SK-N-SH (cell line): ENCODE data around the gene GTPBP10. TPM values are rescaled to one million over a fixed set of nuclear protein-coding genes. Genes with fewer than 3 reads are reported as not detected.

Source experiments
- CTCF ChIA-PET: fragments of 300-600, 350-600 bp; formaldehyde crosslinking; extraction: SDS; loops from one replicate; lab custom pipeline; 2021; lab: Yijun Ruan, JAX
- POLR2A ChIA-PET: fragments of 350-600 bp; sonication (Branson Sonifier 250); formaldehyde crosslinking; extraction: SDS; loops from one replicate; lab custom pipeline; 2020; ENCODE audit warnings: antibody characterized with exemption, inconsistent platforms; lab: Yijun Ruan, JAX
- DNase-seq: peaks from one replicate; pipeline ENCODE4 v3.0.0; 2012
- H2AFZ ChIP-seq: fragments of 200-600 bp; sonication (generic); 2 replicates; pipeline ENCODE4 v1.8.1; 2016; ENCODE audit warnings: antibody characterized with exemption, mild to moderate bottlenecking, low read depth
- H3F3A ChIP-seq: fragments of 200-600 bp; sonication (generic); replicated peaks from 2 replicates; pipeline ENCODE3; 2016; ENCODE audit warnings: antibody characterized with exemption, mild to moderate bottlenecking; ENCODE audit not compliant: insufficient read depth
- H3K27ac ChIP-seq, 2 experiments: fragments of 200-500 bp in 1 of 2; fragments of 200-600 bp in 1 of 2; sonication (Bioruptor generic) in 1 of 2; sonication (generic), shearing (Covaris generic) in 1 of 2; 2 replicates each; pipeline versions ENCODE4 v1.5.1 to v1.6.1; 2014 to 2016; ENCODE audit warnings: low read depth in 2 of 2, inconsistent platforms in 1 of 2, low read length in 1 of 2, mild to moderate bottlenecking in 1 of 2, mixed read lengths in 1 of 2
- H3K27me3 ChIP-seq: fragments of 200-600 bp; sonication (generic), shearing (Covaris generic); 2 replicates; pipeline ENCODE4 v1.6.1; 2016; ENCODE audit warnings: mixed run types; ENCODE audit not compliant: insufficient read depth
- H3K36me3 ChIP-seq, 2 experiments: fragments of 200-500 bp in 1 of 2; fragments of 200-600 bp in 1 of 2; sonication (Bioruptor generic) in 1 of 2; sonication (generic) in 1 of 2; replicated peaks in 1 of 2; 2 replicates each; pipeline versions ENCODE3 to v1.5.1; 2014 to 2016; ENCODE audit warnings: low read length in 1 of 2, mild to moderate bottlenecking in 1 of 2; ENCODE audit not compliant: insufficient read depth in 2 of 2, control insufficient read depth in 1 of 2
- H3K4me1 ChIP-seq, 2 experiments: fragments of 200-500 bp in 1 of 2; fragments of 200-600 bp in 1 of 2; sonication (Bioruptor generic) in 1 of 2; sonication (generic), shearing (Covaris generic) in 1 of 2; 2 replicates each; pipeline versions ENCODE4 v1.5.1 to v1.6.1; 2014 to 2016; ENCODE audit warnings: low read depth in 1 of 2, low read length in 1 of 2, mixed run types in 1 of 2; ENCODE audit not compliant: insufficient read depth in 2 of 2, control insufficient read depth in 1 of 2
- H3K4me2 ChIP-seq: fragments of 200-600 bp; sonication (generic), shearing (Covaris generic); 2 replicates; pipeline ENCODE4 v1.6.1; 2017; ENCODE audit warnings: mixed run types
- H3K4me3 ChIP-seq, 2 experiments: fragments of 200-500 bp in 1 of 2; fragments of 200-600 bp in 1 of 2; sonication (Bioruptor generic) in 1 of 2; sonication (generic), shearing (Covaris generic) in 1 of 2; 2 replicates each; pipeline versions ENCODE4 v1.5.1 to v1.8.1; 2014 to 2016; ENCODE audit warnings: low read depth in 2 of 2, inconsistent platforms in 1 of 2, low read length in 1 of 2, mild to moderate bottlenecking in 1 of 2, mixed read lengths in 1 of 2, moderate library complexity in 1 of 2
- H3K79me2 ChIP-seq: fragments of 200-600 bp; sonication (generic); 2 replicates; pipeline ENCODE4 v1.8.1; 2017; ENCODE audit warnings: mild to moderate bottlenecking; ENCODE audit not compliant: insufficient read depth
- H3K9ac ChIP-seq: fragments of 200-600 bp; sonication (generic); 2 replicates; pipeline ENCODE4 v1.6.1; 2017; ENCODE audit warnings: mixed run types
- H3K9me2 ChIP-seq: fragments of 200-600 bp; sonication (generic); 2 replicates; pipeline ENCODE4 v1.6.1; 2017; ENCODE audit warnings: mixed run types
- H3K9me3 ChIP-seq: fragments of 200-600 bp; sonication (generic); 2 replicates; pipeline ENCODE4 v1.6.1; 2017; ENCODE audit warnings: mixed run types, mild to moderate bottlenecking, moderate library complexity
- H4K20me1 ChIP-seq: fragments of 200-600 bp; sonication (generic); 2 replicates; pipeline ENCODE4 v1.6.1; 2017; ENCODE audit warnings: mild to moderate bottlenecking, mixed run types; ENCODE audit not compliant: insufficient read depth
- CHD2 ChIP-seq: fragments of 150-350 bp; IDR thresholded peaks from 2 replicates; pipeline ENCODE4 v1.6.1; 2018; ENCODE audit warnings: low read length; ENCODE audit not compliant: partially characterized antibody
- CTCF ChIP-seq: fragments of 200-600 bp; sonication (generic); IDR thresholded peaks from 2 replicates; pipeline ENCODE4 v1.6.1; 2017; ENCODE audit warnings: antibody characterized with exemption, mild to moderate bottlenecking, moderate library complexity
- FOXM1 ChIP-seq: IDR thresholded peaks from 2 replicates; pipeline ENCODE4 v1.4.0; 2012; ENCODE audit warnings: low read depth, mild to moderate bottlenecking
- MEF2A ChIP-seq: IDR thresholded peaks from 2 replicates; pipeline ENCODE4 v1.4.0; 2012; ENCODE audit warnings: low read depth, borderline replicate concordance
- MXI1 ChIP-seq: IDR thresholded peaks from 2 replicates; pipeline ENCODE4 v1.6.1; 2012; ENCODE audit warnings: mild to moderate bottlenecking, low read depth, low read length, improper control_type of control experiment
- RAD21 ChIP-seq: IDR thresholded peaks from 2 replicates; pipeline ENCODE4 v1.6.1; 2012; ENCODE audit warnings: mild to moderate bottlenecking, low read length
- SIN3A ChIP-seq: IDR thresholded peaks from 2 replicates; pipeline ENCODE4 v1.6.1; 2012; ENCODE audit warnings: low read depth, mild to moderate bottlenecking, low read length, moderate library complexity, borderline replicate concordance
- SMC3 ChIP-seq: IDR thresholded peaks from 2 replicates; pipeline ENCODE4 v1.6.1; 2012; ENCODE audit warnings: low read depth, low read length, improper control_type of control experiment
- TCF12 ChIP-seq: IDR thresholded peaks from 2 replicates; pipeline ENCODE4 v1.4.0; 2012
- TEAD4 ChIP-seq: IDR thresholded peaks from 2 replicates; pipeline ENCODE4 v1.4.0; 2012; ENCODE audit warnings: mild to moderate bottlenecking, borderline replicate concordance; ENCODE audit not compliant: insufficient read depth
- WGBS: methylation state at CpG from one replicate; pipeline ENCODE4 v1.1.6; 2017; ENCODE audit warnings: low lambda C conversion rate; 5-methylcytosine and 5-hydroxymethylcytosine counted together
- polyA plus RNA-seq, 3 experiments: library from polyadenylated mRNA; depleted of rRNA; stranded (reverse); fragments of >200 nt; gene quantifications; 2 replicates each; pipeline ENCODE4 v1.2.3, GENCODE V29; 2012

The GTPBP10 gene
- polyA plus RNA-seq, 1 of the 3 experiments (the other 2 are of a cell fraction), result 8.5 TPM

GRCh38 chr7:90411510-90411909 lies 65.0 kb downstream of the GTPBP10 start:
- H3F3A ChIP-seq, result peaks cover 14% of the 10 kb centered on the region
- H3K9me2 ChIP-seq, result no peaks in the 10 kb centered on the region
- peak overlapping the region in 1 of 2 experiments; percentile 25; a peak in 1 of 4 replicates for H3K27ac ChIP-seq
- no peak overlapping the region for H3K4me3 ChIP-seq
- POLR2A ChIA-PET, result interaction anchor here (0.6 kb wide), 1 partner anchor 258 kb away, joined by 7 read pairs; no protein-coding TSS in a partner anchor
- H2AFZ ChIP-seq, result no peak overlapping the region
- CTCF ChIA-PET, result interaction anchor here (0.5 to 4.5 kb wide), 7 partner anchors 10 to 259 kb away, joined by 3 to 26 read pairs (median 4); partner anchors contain the start of genes STEAP1 and STEAP2
- DNase-seq, result no peak
- 78% methylated on average over 2 of the region's 2 CpGs for WGBS
- no peak overlapping the region for H3K9ac ChIP-seq
- peaks cover 5 to 6% of the 10 kb centered on the region in 2 experiments; a peak in 2 of 4 replicates for H3K4me1 ChIP-seq
- peaks cover 91% of the 10 kb centered on the region for H3K79me2 ChIP-seq
- TF ChIP-seq MEF2A (peak; percentile 32; the same call in 1 of the 2 replicates), SIN3A (no peak)
- no peaks in the 10 kb centered on the region for H4K20me1 ChIP-seq
- H3K9me3 ChIP-seq, result no peaks in the 10 kb centered on the region
- H3K36me3 ChIP-seq, result peaks cover 79 to 90% of the 10 kb centered on the region in 2 experiments
- no peaks in the 10 kb centered on the region for H3K27me3 ChIP-seq
- no peak overlapping the region for H3K4me2 ChIP-seq

- peak; percentile 30 for DNase-seq
- no peaks in the 10 kb centered on the region for H3K27me3 ChIP-seq
- H3K36me3 ChIP-seq, result peaks cover 74 to 86% of the 10 kb centered on the region in 2 experiments
- no peak overlapping the region for H3K9ac ChIP-seq
- H3F3A ChIP-seq, result peaks cover 22% of the 10 kb centered on the region
- no peaks in the 10 kb centered on the region for H3K9me2 ChIP-seq
- WGBS, result 90% methylated on average over 10 of the region's 11 CpGs
- POLR2A ChIA-PET, result no interaction called here
- TF ChIP-seq SMC3 (peak; percentile 46; the same call in 1 of the 2 replicates), TEAD4 (no peak), MXI1 (no peak), TCF12 (no peak), RAD21 (peak; percentile 65), CHD2 (no peak), CTCF (peak; percentile 49; the same call in 1 of the 2 replicates), FOXM1 (no peak)
- TF ChIP-seq, all 33 proteins: peak for 3
- CTCF ChIA-PET, result interaction anchor here (1.3 to 4.5 kb wide), 8 partner anchors 9 to 260 kb away, joined by 3 to 26 read pairs (median 4); partner anchors contain the start of gene STEAP1
- no peak overlapping the region for H3K4me2 ChIP-seq
- no peak overlapping the region; a peak in 1 of 4 replicates for H3K27ac ChIP-seq
- no peaks in the 10 kb centered on the region for H3K9me3 ChIP-seq
- H3K4me1 ChIP-seq, result peaks cover 5 to 6% of the 10 kb centered on the region in 2 experiments; a peak in 2 of 4 replicates
- H4K20me1 ChIP-seq, result no peaks in the 10 kb centered on the region
- H3K4me3 ChIP-seq, result no peak overlapping the region
- peaks cover 79% of the 10 kb centered on the region for H3K79me2 ChIP-seq
- H2AFZ ChIP-seq, result no peak overlapping the region
Observed at GRCh38 chr7:90412458-90413184, 66.1 kb downstream of the GTPBP10 start.
